GM21515 (cell line): ENCODE data around the gene SAA4.
A peak's percentile ranks its signal among the peaks of the same experiment; 100 is the strongest.
"Not testable (repeated sequence)": the region's sequence is repeated elsewhere in the genome, so short reads cannot be mapped to it uniquely, and the experiment has no call there.

ENCODE experiments used
- ATAC-seq: cut with Tn5 transposase; IDR thresholded peaks from one replicate; pipeline ENCODE4 v1.9.1; 2021; ENCODE audit not compliant: unreplicated experiment

Gene SAA4

DNA sequence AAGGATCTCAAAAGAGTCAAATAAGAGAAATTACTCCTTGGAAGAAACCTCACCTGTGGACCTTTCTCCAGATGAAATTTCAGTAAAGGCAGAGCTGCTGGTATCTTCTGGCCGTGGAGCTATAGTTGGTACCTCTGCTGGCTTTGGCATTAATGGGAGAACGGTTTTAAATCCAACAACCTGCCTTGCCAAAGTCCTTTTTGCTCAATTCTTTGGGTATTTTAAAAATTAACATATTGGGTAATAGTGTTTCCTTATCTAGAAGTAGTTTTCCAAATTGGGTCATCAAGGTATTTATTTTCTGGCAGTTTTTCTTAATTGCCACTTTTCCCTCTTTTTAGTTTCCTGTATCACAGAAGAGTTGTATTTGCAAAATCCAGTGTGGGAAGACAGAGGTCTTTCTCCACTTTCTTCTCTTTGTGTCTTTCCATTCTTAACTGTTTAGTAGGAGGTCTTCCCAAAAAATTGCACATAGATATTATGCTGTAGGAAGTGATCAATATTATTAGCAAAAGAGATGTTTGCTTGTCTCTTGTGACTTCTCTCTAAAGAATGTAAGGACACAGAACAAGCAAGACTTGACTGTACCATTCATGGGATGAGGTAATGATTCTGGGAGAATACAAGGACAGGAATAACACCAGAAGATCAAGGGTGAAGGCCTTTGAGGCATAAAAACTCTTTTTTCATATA is at the start of gene SAA4:
SAA4 (minus strand) TSS at position 139 of the 693 bp plus-strand sequence. CDS start 876 bp downstream, outside the sequence.
- no peak for ATAC-seq

GRCh38 chr11:18285841-18286240 is 49.2 kb upstream of the SAA4 start:
- no peak for ATAC-seq

DNA sequence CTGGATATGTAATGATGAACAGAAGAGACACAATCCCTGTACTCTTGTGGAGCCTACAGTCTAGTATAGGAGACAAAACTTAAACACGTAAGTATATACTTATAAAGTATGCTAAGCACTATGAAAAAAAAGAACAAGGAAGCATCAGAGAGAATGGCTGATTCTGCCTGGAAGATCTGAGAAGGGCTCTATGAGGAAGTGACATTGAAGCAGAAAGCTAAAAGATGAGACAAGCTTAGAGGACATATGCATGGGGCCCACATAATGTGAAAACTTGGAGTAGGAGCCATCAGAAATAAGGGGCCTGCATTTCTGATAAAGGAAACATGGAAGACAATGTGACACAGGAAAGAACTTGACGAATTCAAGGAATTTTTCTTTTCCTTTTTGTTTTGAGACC is 46.0 kb upstream of the SAA4 start:
- no peak for ATAC-seq

- ATAC-seq = peak; percentile 83
These were observed 43.9 kb upstream of the SAA4 start for GRCh38 chr11:18280438-18281045.

DNA sequence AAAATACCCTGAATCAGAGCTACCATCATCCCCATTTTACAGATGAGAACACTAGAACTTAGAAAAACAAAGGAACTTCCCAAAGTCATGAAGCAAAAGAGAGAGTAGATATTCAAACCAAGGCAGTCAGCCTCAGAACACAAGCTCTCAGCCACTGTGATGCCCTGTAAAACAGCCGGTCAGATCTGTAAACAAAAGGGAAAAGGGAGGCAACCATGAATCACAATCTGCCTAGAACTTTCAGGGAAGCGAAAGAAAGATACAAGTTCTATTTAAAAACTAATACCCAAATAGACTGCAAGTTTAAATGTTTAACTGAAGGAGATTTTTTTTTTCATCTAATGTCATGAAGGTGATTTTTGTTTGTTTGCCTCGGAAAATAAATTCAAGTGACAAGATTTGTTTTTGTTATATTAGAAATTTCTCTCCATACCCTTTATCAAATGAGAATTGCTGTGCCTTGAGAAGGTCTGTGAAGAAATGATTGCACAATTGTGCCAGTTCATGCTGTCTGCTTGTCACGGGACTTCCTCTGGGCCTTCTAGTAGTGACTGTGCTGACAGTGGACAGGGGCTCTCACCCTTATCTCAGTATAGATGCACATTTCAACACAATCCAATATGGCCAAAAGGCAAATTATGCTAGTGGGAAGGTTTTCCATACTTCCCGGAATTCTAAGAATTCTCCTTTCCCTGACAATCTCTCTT is 41.1 kb upstream of the SAA4 start:
- ATAC-seq = no peak

- no peak for ATAC-seq
These were observed 34.6 kb upstream of the SAA4 start for GRCh38 chr11:18271206-18271605.

DNA sequence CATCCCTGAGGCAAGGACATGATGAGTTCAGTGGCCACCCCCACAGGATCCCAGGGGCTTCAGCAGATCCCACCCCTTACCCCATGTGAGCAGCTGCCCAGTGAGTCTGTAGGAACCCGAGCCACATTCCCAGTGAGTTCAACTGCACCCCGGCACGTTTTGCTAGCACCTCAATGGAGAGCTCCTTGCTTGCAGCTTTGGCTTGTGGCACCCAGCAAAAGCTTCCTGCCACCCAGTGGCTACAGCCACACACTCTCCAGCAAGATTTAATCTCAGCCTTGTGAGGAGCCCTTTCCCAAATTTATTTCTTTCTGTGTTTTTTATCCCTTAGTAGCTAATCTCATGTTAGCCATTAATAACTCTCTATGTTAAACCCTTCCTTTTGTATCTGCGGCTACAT is 33.5 kb upstream of the SAA4 start:
- ATAC-seq = no peak

GRCh38 chr11:18269252-18269651 is 32.6 kb upstream of the SAA4 start:
- ATAC-seq = not testable (repeated sequence)

GRCh38 chr11:18267335-18268133 is 30.9 kb upstream of the SAA4 start:
- ATAC-seq = peak; percentile 37

DNA sequence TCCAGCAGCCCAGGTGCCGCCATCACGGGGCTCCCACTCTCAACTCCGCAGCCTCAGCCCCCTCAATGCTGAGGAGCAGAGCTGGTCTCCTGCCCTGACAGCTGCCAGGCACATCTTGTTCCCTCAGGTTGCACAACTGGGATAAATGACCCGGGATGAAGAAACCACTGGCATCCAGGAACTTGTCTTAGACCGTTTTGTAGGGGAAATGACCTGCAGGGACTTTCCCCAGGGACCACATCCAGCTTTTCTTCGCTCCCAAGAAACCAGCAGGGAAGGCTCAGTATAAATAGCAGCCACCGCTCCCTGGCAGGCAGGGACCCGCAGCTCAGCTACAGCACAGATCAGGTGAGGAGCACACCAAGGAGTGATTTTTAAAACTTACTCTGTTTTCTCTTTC is 29.3 kb upstream of the SAA4 start, which contains the start of gene SAA1:
SAA1 (plus strand) TSS at position 316 of the 400 bp plus-strand sequence. CDS start 624 bp downstream, outside the sequence.
- ATAC-seq = no peak

- no peak for ATAC-seq
These were observed 28.3 kb upstream of the SAA4 start for GRCh38 chr11:18264677-18265555.

- no peak for ATAC-seq
These were observed 27.4 kb upstream of the SAA4 start for GRCh38 chr11:18264035-18264434.

GRCh38 chr11:18262681-18263350 is 26.2 kb upstream of the SAA4 start:
- not testable (repeated sequence) for ATAC-seq

DNA sequence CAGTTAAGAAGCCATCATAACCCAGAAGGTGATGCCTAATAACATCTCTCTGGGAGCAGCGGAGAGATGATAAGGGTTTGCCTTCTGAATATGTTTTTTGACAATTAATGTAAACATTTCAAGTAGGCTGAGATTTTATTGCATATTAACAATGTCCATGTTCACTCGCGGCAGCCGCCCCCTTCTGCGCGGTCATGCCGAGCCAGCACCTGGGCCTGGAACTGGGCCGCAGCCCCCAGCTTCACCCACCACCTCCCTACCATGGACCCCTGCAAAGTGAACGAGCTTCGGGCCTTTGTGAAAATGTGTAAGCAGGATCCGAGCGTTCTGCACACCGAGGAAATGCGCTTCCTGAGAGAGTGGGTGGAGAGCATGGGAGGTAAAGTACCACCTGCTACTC is 25.1 kb upstream of the SAA4 start:
- no peak for ATAC-seq

GRCh38 chr11:18259259-18259658 is 22.7 kb upstream of the SAA4 start:
- no peak for ATAC-seq

DNA sequence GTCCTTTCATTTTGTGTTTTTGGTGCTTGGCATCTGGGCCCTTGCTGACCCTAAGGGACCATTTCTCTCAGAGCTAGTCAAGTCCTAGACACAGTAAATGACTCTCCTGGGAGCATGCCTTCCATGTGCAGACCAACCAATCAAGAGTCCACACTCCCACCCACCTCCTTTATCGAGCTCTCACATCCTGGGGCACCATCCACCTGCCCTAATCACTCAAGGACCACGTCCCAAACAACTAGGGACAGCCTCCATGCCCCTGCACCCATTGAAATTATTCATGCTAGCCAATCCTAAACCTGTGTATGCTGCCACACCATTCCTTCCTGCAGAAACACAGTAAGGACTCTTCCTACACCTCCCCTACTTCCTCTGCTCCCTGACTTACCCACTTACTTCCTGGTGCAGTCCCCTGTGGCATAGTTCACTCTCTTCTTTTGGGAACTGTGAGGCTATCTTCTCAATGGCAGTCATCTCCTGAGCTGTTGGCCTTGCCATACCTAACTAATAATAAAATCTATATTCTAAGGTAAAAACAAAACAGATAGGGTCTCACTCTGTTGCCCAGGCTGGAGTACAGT is 18.3 kb upstream of the SAA4 start:
- no peak for ATAC-seq

DNA sequence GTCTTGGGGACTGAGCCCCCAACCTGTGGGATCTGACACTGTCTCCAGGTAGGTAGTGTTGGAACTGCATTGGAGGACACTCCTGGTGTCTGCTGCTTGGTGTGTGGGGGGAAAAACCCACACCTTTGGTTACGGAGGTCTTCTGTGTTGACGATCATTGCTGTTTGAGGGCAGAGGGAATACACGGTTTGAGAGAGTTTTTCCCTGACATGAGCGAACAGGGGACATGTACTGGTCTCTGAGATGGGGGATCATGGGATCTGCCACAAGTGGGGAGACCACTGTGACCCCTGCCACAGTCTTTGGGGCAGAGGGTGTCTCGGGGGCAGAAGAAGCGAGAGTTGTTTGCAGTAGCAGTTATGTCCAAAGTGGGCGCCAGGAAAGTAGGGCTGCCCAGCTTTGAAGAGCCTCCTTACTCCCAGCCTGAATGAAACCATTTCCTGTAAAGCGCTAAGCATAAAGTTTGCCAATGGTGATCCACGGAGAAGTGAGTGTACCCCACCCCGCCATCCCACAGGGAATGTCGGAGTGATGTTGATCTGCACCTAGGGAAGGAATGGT is 17.3 kb upstream of the SAA4 start:
- ATAC-seq = no peak

GRCh38 chr11:18253233-18253632 is 16.6 kb upstream of the SAA4 start:
- no peak for ATAC-seq

DNA sequence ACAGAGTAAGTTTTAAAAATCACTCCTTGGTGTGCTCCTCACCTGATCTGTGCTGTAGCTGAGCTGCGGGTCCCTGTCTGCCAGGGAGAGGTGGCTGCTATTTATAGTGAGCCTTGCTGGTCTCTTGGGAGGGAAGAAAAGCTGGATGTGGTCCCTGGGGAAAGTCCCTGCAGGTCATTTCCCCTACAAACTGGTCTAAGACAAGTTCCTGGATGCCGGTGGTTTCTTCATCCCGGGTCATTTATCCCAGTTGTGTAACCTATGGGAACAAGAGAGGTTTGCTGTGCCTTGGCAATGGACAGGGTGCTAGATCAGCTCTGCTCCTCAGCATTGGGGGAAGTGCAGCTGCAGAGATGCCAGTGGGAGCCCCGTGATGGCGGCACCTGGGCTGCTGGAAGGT is 12.0 kb upstream of the SAA4 start, which contains the start of gene SAA2:
SAA2 (minus strand) TSS at position 108 of the 400 bp plus-strand sequence. CDS start 657 bp downstream, outside the sequence.
- no peak for ATAC-seq
